ENCODE measurements around the gene RNF214. TPM values are rescaled to one million over a fixed set of nuclear protein-coding genes. Genes with fewer than 3 reads are reported as not detected.

Gene RNF214
- total and polyA plus RNA-seq, 7 experiments from 2014 or later = 9.7 to 36.0 (median 20.8) TPM

- H3K4me3 ChIP-seq (ENCODE audit: low read length) = no peak overlapping the region
- peaks cover 9 to 18% (median 13%) of the 10 kb centered on the region in 7 donors for H3K4me1 Mint-ChIP-seq
- intact Hi-C loops (cut with micrococcal nuclease) = no loop called here
- H3K36me3 ChIP-seq (ENCODE audit: control insufficient read depth in 2 of 3, insufficient read depth in 3 of 3, low read length in 3 of 3) = peaks cover 0 to 25% (median 6%) of the 10 kb centered on the region in 3 experiments
- ChIA-PET POLR2A (no interaction called here), CTCF (no interaction called here)
- no peaks in the 10 kb centered on the region for H3K27me3 Mint-ChIP-seq
- DNase-seq = no peak
- ATAC-seq = no peak
- H3K4me3 Mint-ChIP-seq = no peak overlapping the region
- peaks cover 4 to 7% of the 10 kb centered on the region in 2 donors for H3K4me1 ChIP-seq (ENCODE audit: control insufficient read depth in 2 of 2, insufficient read depth in 2 of 2, low read length in 2 of 2)
- peaks cover 0 to 35% (median 16%) of the 10 kb centered on the region in 5 donors for H3K36me3 Mint-ChIP-seq
- no peaks in the 10 kb centered on the region for H3K9me3 Mint-ChIP-seq
- no peak overlapping the region for H3K27ac Mint-ChIP-seq
- H3K27me3 ChIP-seq (ENCODE audit: control insufficient read depth in 2 of 2, insufficient read depth in 2 of 2, low read length in 2 of 2) = no peaks in the 10 kb centered on the region
- no peaks in the 10 kb centered on the region for H3K9me3 ChIP-seq (ENCODE audit: control insufficient read depth in 2 of 3, low read length in 3 of 3)
- H3K27ac ChIP-seq (ENCODE audit: low read depth, low read length) = no peak overlapping the region
Measured at GRCh38 chr11:117238221-117238620, 5.8 kb downstream of the RNF214 start.

GRCh38 chr11:117239295-117239694 is 6.8 kb downstream of the RNF214 start:
- no peak overlapping the region for H3K4me3 Mint-ChIP-seq
- H3K4me1 Mint-ChIP-seq = peaks cover 2 to 7% (median 2%) of the 10 kb centered on the region in 7 donors
- POLR2A ChIA-PET = no interaction called here
- H3K9me3 Mint-ChIP-seq = no peaks in the 10 kb centered on the region
- peak overlapping the region in 1 of 9 donors; percentile 23 for H3K27ac Mint-ChIP-seq
- peaks cover 0 to 32% (median 6%) of the 10 kb centered on the region in 3 experiments for H3K36me3 ChIP-seq (ENCODE audit: control insufficient read depth in 2 of 3, insufficient read depth in 3 of 3, low read length in 3 of 3)
- peaks cover 1 to 40% (median 18%) of the 10 kb centered on the region in 5 donors for H3K36me3 Mint-ChIP-seq
- no peak for ATAC-seq
- CTCF ChIA-PET = interaction anchor here (0.5 to 0.6 kb wide), 2 partner anchors 13 to 173 kb away, joined by 3 to 4 read pairs; no protein-coding TSS in a partner anchor
- no peaks in the 10 kb centered on the region for H3K4me1 ChIP-seq (ENCODE audit: control insufficient read depth in 2 of 2, insufficient read depth in 2 of 2, low read length in 2 of 2)
- intact Hi-C loops (cut with micrococcal nuclease) = no loop called here
- H3K4me3 ChIP-seq (ENCODE audit: low read length) = no peak overlapping the region
- no peaks in the 10 kb centered on the region for H3K9me3 ChIP-seq (ENCODE audit: control insufficient read depth in 2 of 3, low read length in 3 of 3)
- H3K27ac ChIP-seq (ENCODE audit: low read depth, low read length) = no peak overlapping the region
- H3K27me3 Mint-ChIP-seq = no peaks in the 10 kb centered on the region
- H3K27me3 ChIP-seq (ENCODE audit: control insufficient read depth in 2 of 2, insufficient read depth in 2 of 2, low read length in 2 of 2) = no peaks in the 10 kb centered on the region
- no peak for DNase-seq

- POLR2A ChIA-PET = no interaction called here
- H3K9me3 Mint-ChIP-seq = no peaks in the 10 kb centered on the region
- H3K4me3 Mint-ChIP-seq = no peak overlapping the region
- no peak overlapping the region for H3K27ac Mint-ChIP-seq
- Histone ChIP-seq H3K9me3 (ENCODE audit: control insufficient read depth in 2 of 3, low read length in 3 of 3) (no peaks in the 10 kb centered on the region), H3K36me3 (ENCODE audit: control insufficient read depth in 2 of 3, insufficient read depth in 3 of 3, low read length in 3 of 3) (peaks cover 6 to 53% (median 16%) of the 10 kb centered on the region in 3 experiments), H3K4me1 (ENCODE audit: control insufficient read depth in 2 of 2, insufficient read depth in 2 of 2, low read length in 2 of 2) (no peaks in the 10 kb centered on the region), H3K27ac (ENCODE audit: low read depth, low read length) (no peak overlapping the region), H3K27me3 (ENCODE audit: control insufficient read depth in 2 of 2, insufficient read depth in 2 of 2, low read length in 2 of 2) (no peaks in the 10 kb centered on the region), H3K4me3 (ENCODE audit: low read length) (no peak overlapping the region)
- ATAC-seq (no peak), DNase-seq (no peak)
- intact Hi-C loops (cut with micrococcal nuclease) = no loop called here
- H3K36me3 Mint-ChIP-seq = peaks cover 17 to 50% (median 32%) of the 10 kb centered on the region in 5 donors
- peaks cover 0 to 6% (median 2%) of the 10 kb centered on the region in 7 donors for H3K4me1 Mint-ChIP-seq
- H3K27me3 Mint-ChIP-seq = no peaks in the 10 kb centered on the region
- CTCF ChIA-PET = no interaction called here
Measured at GRCh38 chr11:117248341-117248740, 15.9 kb downstream of the RNF214 start.

- H3K9me3 Mint-ChIP-seq = no peaks in the 10 kb centered on the region
- CTCF ChIA-PET = no interaction called here
- Histone ChIP-seq H3K27ac (ENCODE audit: low read depth, low read length) (no peak overlapping the region), H3K27me3 (ENCODE audit: control insufficient read depth in 2 of 2, insufficient read depth in 2 of 2, low read length in 2 of 2) (no peaks in the 10 kb centered on the region), H3K9me3 (ENCODE audit: control insufficient read depth in 2 of 3, low read length in 3 of 3) (no peaks in the 10 kb centered on the region), H3K4me1 (ENCODE audit: control insufficient read depth in 2 of 2, insufficient read depth in 2 of 2, low read length in 2 of 2) (no peaks in the 10 kb centered on the region), H3K4me3 (ENCODE audit: low read length) (no peak overlapping the region), H3K36me3 (ENCODE audit: control insufficient read depth in 2 of 3, insufficient read depth in 3 of 3, low read length in 3 of 3) (peaks cover 6 to 52% (median 16%) of the 10 kb centered on the region in 3 experiments)
- POLR2A ChIA-PET = no interaction called here
- no peaks in the 10 kb centered on the region for H3K27me3 Mint-ChIP-seq
- peaks cover 0 to 6% (median 0%) of the 10 kb centered on the region in 7 donors for H3K4me1 Mint-ChIP-seq
- peak overlapping the region in 1 of 9 donors; percentile 43 for H3K27ac Mint-ChIP-seq
- DNase-seq = no peak
- H3K4me3 Mint-ChIP-seq = no peak overlapping the region
- intact Hi-C loops (cut with micrococcal nuclease) = no loop called here
- no peak for ATAC-seq
- peaks cover 14 to 51% (median 27%) of the 10 kb centered on the region in 5 donors for H3K36me3 Mint-ChIP-seq
Measured at GRCh38 chr11:117249571-117249970, 17.1 kb downstream of the RNF214 start.

GRCh38 chr11:117251506-117251905 is 19.0 kb downstream of the RNF214 start:
- no peak for DNase-seq
- no peaks in the 10 kb centered on the region for H3K9me3 Mint-ChIP-seq
- H3K4me3 Mint-ChIP-seq = no peak overlapping the region
- Histone ChIP-seq H3K9me3 (ENCODE audit: control insufficient read depth in 2 of 3, low read length in 3 of 3) (no peaks in the 10 kb centered on the region), H3K4me3 (ENCODE audit: low read length) (no peak overlapping the region), H3K27ac (ENCODE audit: low read depth, low read length) (no peak overlapping the region), H3K27me3 (ENCODE audit: control insufficient read depth in 2 of 2, insufficient read depth in 2 of 2, low read length in 2 of 2) (no peaks in the 10 kb centered on the region), H3K36me3 (ENCODE audit: control insufficient read depth in 2 of 3, insufficient read depth in 3 of 3, low read length in 3 of 3) (peaks cover 10 to 44% (median 11%) of the 10 kb centered on the region in 3 experiments), H3K4me1 (ENCODE audit: control insufficient read depth in 2 of 2, insufficient read depth in 2 of 2, low read length in 2 of 2) (no peaks in the 10 kb centered on the region)
- intact Hi-C loops (cut with micrococcal nuclease) = no loop called here
- peak overlapping the region in 1 of 9 donors; percentile 78 for H3K27ac Mint-ChIP-seq
- no peak for ATAC-seq
- no peaks in the 10 kb centered on the region for H3K27me3 Mint-ChIP-seq
- CTCF ChIA-PET = no interaction called here
- H3K4me1 Mint-ChIP-seq = peaks cover 0 to 7% (median 4%) of the 10 kb centered on the region in 7 donors
- POLR2A ChIA-PET = no interaction called here
- peaks cover 13 to 54% (median 34%) of the 10 kb centered on the region in 5 donors for H3K36me3 Mint-ChIP-seq

- no peak for ATAC-seq
- peaks cover 0 to 55% (median 26%) of the 10 kb centered on the region in 5 donors for H3K36me3 Mint-ChIP-seq
- CTCF ChIA-PET = no interaction called here
Measured at GRCh38 chr11:117255966-117256365, 23.5 kb downstream of the RNF214 start.

GRCh38 chr11:117256573-117256972 is 24.1 kb downstream of the RNF214 start:
- H3K9me3 Mint-ChIP-seq = no peaks in the 10 kb centered on the region
- H3K9me3 ChIP-seq (ENCODE audit: control insufficient read depth in 2 of 3, low read length in 3 of 3) = no peaks in the 10 kb centered on the region
- H3K4me3 ChIP-seq (ENCODE audit: low read length) = no peak overlapping the region
- no peak overlapping the region for H3K4me3 Mint-ChIP-seq
- no peaks in the 10 kb centered on the region for H3K27me3 Mint-ChIP-seq
- no peak overlapping the region for H3K27ac ChIP-seq (ENCODE audit: low read depth, low read length)
- DNase-seq (no peak), ATAC-seq (no peak)
- no peaks in the 10 kb centered on the region for H3K27me3 ChIP-seq (ENCODE audit: control insufficient read depth in 2 of 2, insufficient read depth in 2 of 2, low read length in 2 of 2)
- H3K4me1 ChIP-seq (ENCODE audit: control insufficient read depth in 2 of 2, insufficient read depth in 2 of 2, low read length in 2 of 2) = no peaks in the 10 kb centered on the region
- peaks cover 0 to 53% (median 26%) of the 10 kb centered on the region in 5 donors for H3K36me3 Mint-ChIP-seq
- POLR2A ChIA-PET = interaction anchor here (0.9 kb wide), 1 partner anchor 14 kb away, joined by 3 read pairs; no protein-coding TSS in a partner anchor
- CTCF ChIA-PET = no interaction called here
- peak overlapping the region in 1 of 9 donors; percentile 32 for H3K27ac Mint-ChIP-seq
- intact Hi-C loops (cut with micrococcal nuclease) = no loop called here
- peaks cover 0 to 7% (median 4%) of the 10 kb centered on the region in 7 donors for H3K4me1 Mint-ChIP-seq
- H3K36me3 ChIP-seq (ENCODE audit: control insufficient read depth in 2 of 3, insufficient read depth in 3 of 3, low read length in 3 of 3) = peaks cover 0 to 23% (median 4%) of the 10 kb centered on the region in 3 experiments

More at GRCh38 chr11:117255966-117256365, 23.5 kb downstream of the RNF214 start:
- DNase-seq = no peak
- Mint-ChIP-seq H3K27ac (peak overlapping the region in 1 of 9 donors; percentile 32), H3K4me1 (peaks cover 0 to 7% (median 4%) of the 10 kb centered on the region in 7 donors), H3K9me3 (no peaks in the 10 kb centered on the region), H3K27me3 (no peaks in the 10 kb centered on the region), H3K4me3 (no peak overlapping the region)
- POLR2A ChIA-PET = no interaction called here
- Histone ChIP-seq H3K4me1 (ENCODE audit: control insufficient read depth in 2 of 2, insufficient read depth in 2 of 2, low read length in 2 of 2) (no peaks in the 10 kb centered on the region), H3K27ac (ENCODE audit: low read depth, low read length) (no peak overlapping the region), H3K9me3 (ENCODE audit: control insufficient read depth in 2 of 3, low read length in 3 of 3) (no peaks in the 10 kb centered on the region), H3K4me3 (ENCODE audit: low read length) (no peak overlapping the region), H3K27me3 (ENCODE audit: control insufficient read depth in 2 of 2, insufficient read depth in 2 of 2, low read length in 2 of 2) (no peaks in the 10 kb centered on the region), H3K36me3 (ENCODE audit: control insufficient read depth in 2 of 3, insufficient read depth in 3 of 3, low read length in 3 of 3) (peaks cover 0 to 23% (median 4%) of the 10 kb centered on the region in 3 experiments)
- intact Hi-C loops (cut with micrococcal nuclease) = no loop called here
